ENCODE results near the gene PSMA7.
A peak's percentile ranks its signal among the peaks of the same experiment; 100 is the strongest.

PSMA7 gene

GRCh38 chr20:62170536-62170935, 27.3 kb upstream of the PSMA7 start:
- DNase-seq, result no peak

- no peak for DNase-seq
Measured at GRCh38 chr20:62168890-62169435, 25.8 kb upstream of the PSMA7 start.

DNA sequence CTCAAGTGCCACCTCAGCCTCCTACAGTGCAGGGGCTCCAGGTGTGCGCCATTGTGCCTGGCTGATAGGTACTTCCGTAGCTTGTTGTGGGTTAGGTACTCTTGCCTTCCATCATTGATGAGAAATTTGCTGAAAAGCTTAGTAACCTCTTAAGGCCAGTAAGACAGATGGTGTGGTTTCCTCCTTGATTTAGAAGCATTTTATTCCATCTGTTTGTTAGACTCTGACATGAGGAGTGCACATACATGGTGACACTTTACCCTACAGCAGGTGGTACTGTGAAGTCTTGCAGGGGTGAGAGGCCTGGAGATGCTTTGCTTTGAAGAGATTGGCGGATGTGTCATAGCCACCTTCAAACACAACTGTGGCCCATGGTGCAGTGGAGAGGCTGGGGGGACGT, 24.9 kb upstream of the PSMA7 start:
- DNase-seq, result no peak

DNA sequence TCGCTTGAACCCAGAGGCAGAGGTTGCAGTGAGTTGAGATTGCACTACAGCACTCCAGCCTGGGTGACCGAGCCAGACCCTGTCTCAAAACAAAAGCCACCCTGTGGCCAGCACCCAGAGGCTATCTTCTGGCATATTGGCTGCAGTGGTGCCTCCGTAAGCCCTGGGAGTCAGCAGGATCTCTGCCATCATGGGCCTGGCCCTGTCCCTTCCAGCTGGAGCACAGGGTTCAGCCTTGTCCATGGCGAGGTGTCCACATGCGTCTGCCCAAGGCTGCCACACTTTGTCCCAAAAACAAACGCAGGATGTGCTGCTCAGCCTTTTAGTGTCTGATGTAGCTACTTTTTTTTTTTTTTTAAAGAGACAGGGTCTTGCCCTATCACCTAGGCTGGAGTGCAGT, 24.3 kb upstream of the PSMA7 start:
- no peak for DNase-seq

DNA sequence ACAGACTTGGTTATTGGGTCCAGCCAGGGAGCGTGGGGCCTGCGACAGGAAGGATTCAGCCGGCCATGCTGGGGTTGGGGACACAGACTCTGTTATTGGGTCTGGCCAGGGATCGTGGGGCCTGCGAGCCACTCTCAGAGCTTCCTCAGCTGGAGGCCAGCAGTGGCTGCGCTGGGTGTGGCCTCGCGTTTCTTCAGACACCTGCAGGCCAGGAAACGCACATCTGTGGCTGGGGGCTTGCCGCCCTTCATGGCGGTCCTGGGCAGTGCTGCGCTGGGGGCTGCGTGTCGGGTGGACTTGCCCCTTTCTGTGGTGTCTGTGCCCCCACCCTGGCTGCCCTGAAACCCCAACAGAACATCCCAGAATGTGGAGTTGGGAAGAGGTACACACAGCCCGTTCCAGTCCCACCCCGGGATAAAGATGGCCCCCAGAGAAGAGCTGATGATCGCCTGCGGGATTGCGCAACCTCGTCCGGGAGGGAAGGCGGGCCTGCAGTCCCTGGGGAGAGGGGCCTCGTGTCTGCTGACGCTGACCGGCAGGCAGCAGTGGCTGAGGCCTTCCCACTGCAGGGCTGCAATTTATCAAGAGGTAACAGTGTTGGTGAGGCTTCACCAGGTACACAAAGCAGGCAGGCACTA, 22.7 kb upstream of the PSMA7 start:
- no peak for DNase-seq

GRCh38 chr20:62164879-62165761, 21.9 kb upstream of the PSMA7 start:
- DNase-seq, result no peak

DNA sequence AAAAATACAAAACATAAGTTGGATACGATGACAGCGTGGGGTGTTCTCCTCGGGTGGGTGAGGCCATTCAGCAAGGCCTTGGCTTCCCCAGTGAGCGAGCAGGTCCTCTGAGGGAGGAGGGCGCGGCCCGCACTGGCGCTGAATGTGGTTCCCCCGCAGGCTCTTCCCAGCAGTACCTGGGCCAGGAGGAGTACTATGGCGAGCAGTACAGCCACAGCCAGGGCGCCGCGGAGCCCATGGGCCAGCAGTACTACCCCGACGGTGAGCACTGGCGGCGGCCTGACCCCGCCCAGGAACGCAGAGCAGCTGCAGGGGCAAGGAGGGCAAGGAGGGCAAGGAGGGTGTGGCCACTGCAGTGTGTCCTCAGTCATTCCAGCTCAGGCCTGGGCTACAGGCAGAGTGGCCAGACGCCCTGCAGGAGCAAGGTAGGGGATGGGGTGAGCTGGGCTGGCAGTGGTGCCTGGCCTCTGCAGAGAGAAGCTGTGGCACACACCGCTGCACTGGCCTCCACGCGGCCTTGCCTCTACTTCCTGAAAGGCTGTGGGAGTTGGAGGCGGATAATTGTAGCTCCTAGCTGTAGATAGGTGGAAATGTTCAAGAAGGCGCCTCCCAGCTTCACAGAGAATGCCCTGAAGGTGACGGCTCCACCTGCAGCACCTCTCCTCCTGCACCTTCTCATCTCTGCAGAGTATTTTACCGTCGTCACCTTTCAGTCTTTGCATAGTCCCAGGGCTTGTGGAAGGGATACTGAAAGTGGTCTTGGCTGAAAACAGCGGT, 21.0 kb upstream of the PSMA7 start:
- DNase-seq, result no peak

- no peak for DNase-seq
Measured at GRCh38 chr20:62163485-62163865, 20.3 kb upstream of the PSMA7 start.

DNA sequence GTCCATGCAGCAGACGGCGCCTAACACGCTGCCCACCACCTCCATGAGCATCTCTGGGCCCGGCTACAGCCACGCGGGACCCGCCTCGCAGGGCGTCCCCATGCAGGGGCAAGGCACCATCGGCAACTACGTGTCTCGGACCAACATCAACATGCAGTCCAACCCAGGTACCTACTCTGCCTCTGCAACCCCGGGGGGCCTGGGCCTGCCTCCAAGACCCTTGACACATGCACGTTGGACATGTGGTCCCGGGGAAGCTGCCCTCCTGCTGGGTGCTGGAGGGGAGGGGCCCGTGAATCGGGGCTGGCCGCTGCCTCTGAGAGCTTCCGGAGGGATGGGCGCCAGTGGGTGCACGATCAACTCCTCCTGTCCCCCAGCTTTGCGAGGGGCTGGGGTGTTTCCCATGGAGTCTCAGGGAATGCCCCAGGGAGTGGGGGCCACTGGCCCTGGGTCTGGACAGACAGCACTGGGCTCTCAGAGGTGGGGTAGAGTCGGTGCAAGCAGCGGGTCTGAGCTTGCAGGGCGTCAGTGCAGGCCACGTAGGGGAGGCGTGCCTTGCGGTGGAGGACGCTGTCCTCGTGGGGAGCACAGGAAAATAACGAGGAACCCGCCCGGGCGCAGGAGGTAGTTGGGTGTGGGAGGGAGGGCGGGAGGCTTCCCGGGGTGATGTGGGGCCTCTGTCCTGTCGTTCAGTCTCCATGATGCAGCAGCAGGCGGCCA, 19.7 kb upstream of the PSMA7 start:
- DNase-seq, result no peak

DNA sequence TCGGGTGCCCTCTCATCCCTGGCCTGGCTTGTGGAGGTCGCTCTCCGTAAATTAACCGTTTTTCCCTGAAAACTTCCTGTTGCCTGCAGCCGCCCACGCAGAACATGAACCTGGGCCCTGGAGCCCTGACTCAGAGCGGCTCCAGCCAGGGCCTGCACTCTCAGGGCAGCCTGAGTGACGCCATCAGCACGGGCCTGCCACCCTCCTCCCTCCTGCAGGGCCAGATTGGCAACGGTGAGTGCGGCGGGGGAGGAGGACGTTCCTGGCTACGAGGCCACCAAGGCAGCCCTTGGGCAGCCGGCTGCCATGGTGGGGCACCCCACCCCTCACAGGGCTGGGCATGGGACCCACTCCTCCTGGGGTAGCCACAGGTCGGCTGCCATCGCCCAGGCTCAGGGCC, 18.2 kb upstream of the PSMA7 start:
- no peak for DNase-seq

- no peak for DNase-seq
Measured at GRCh38 chr20:62160876-62161275, 17.7 kb upstream of the PSMA7 start.

GRCh38 chr20:62160253-62160652, 17.1 kb upstream of the PSMA7 start:
- no peak for DNase-seq

GRCh38 chr20:62159839-62160238, 16.6 kb upstream of the PSMA7 start:
- DNase-seq, result peak; percentile 85

DNA sequence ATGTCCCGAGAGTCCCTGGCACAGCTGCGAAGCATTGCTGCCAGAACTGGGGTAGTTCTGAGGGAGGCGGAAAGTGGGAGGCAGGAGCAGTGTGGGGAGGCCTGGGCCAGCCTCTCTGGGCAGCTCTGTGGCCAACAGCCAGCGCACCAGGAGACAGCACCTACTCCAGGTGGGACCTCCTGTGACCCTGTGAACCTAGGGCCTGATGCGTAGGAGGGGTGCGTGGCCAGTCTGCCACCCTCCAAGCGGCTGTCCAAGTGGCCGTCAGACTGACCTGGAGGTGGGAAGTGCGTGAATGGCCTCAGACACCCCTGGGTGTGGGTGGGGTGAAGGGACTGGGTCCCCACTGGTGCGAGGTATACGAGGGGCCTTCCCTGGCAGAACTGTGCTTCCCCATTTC, 15.9 kb upstream of the PSMA7 start:
- DNase-seq, result no peak

GRCh38 chr20:62158541-62158940, 15.3 kb upstream of the PSMA7 start:
- DNase-seq, result no peak

GRCh38 chr20:62158088-62158400, 14.8 kb upstream of the PSMA7 start:
- DNase-seq, result no peak

DNA sequence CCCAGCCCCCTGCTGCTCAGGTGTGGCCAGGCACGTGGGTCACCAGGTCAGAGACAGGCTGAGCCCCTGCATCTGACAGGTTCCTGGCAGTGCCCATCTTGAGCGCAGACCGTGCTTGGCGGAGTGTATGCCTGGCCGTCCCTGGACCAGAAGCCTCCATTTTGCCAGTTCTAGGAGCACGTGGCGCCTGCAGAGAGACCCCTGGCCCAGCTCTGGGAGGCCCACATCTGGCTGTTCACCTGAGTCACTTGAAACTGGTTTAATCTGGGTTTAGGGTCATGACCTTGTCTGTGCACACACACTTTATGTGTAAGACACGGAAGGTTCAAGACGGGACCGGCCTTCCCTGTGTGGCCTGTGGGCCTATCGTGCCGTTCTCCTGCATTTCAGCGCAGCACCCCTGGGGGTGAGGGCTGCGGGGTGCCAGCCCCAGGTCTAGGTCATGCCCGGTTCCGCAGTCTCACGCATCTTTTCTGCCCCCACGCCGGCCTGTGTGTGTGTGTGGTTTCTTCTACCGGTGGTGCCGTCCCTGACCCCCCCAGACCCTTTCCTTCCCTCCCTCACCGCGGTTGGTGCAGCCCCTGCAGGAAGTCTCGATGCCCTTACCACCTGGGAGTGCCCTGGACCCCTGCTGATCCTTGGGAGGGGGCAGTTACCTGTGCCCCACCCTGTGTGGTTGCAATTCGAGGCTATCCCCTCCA, 14.3 kb upstream of the PSMA7 start:
- DNase-seq, result no peak

GRCh38 chr20:62156592-62157386, 13.6 kb upstream of the PSMA7 start:
- DNase-seq, result peak; percentile 90

- no peak for DNase-seq
Measured at GRCh38 chr20:62156254-62156556, 13.0 kb upstream of the PSMA7 start.

- DNase-seq, result no peak
Measured at GRCh38 chr20:62155428-62156253, 12.4 kb upstream of the PSMA7 start.

Data from activated effector memory CD4-positive, alpha-beta T cell treated with anti-CD3 and anti-CD28 coated beads, Interleukin-2, amount 50 U/mL, for 16 hours (primary cell).